Measurements from ENCODE around the gene ACSF3. TPM values are rescaled to one million over a fixed set of nuclear protein-coding genes. Genes with fewer than 3 reads are reported as not detected.
A peak's percentile ranks its signal among the peaks of the same experiment; 100 is the strongest.

The ACSF3 gene
- total RNA-seq, 3 donors from 2014 or later = 44.7 to 77.8 (median 49.6) TPM

GRCh38 chr16:89197633-89198416 lies 104.2 kb downstream of the ACSF3 start:
- no peak for ATAC-seq
- H3K4me1 ChIP-seq (ENCODE audit: low read depth) = peaks cover 13% of the 10 kb centered on the region
- no peak overlapping the region for H3K4me3 ChIP-seq
- no peak for TF ChIP-seq CTCF (IDR thresholded peaks at IDR 0.05)
- H3K9me3 ChIP-seq = no peaks in the 10 kb centered on the region
- DNase-seq = peak in 2 of 3 donors; percentile 19 to 48
- H3K36me3 ChIP-seq (ENCODE audit: low read depth) = no peaks in the 10 kb centered on the region
- intact Hi-C loops (cut with DNase I, micrococcal nuclease) = no loop called here

GRCh38 chr16:89198417-89199240 lies 105.0 kb downstream of the ACSF3 start:
- TF ChIP-seq CTCF (IDR thresholded peaks at IDR 0.05) = no peak
- peak in 2 of 3 donors; percentile 15 to 50 for DNase-seq
- H3K4me3 ChIP-seq = no peak overlapping the region
- peaks cover 13% of the 10 kb centered on the region for H3K4me1 ChIP-seq (ENCODE audit: low read depth)
- no peak for ATAC-seq
- H3K9me3 ChIP-seq = no peaks in the 10 kb centered on the region
- no peaks in the 10 kb centered on the region for H3K36me3 ChIP-seq (ENCODE audit: low read depth)
- intact Hi-C loops (cut with DNase I, micrococcal nuclease) = no loop called here

- ATAC-seq (no peak), DNase-seq (peak in 2 of 3 donors; percentile 27 to 43)
- Histone ChIP-seq H3K4me1 (ENCODE audit: low read depth) (peaks cover 13% of the 10 kb centered on the region), H3K36me3 (ENCODE audit: low read depth) (no peaks in the 10 kb centered on the region), H3K9me3 (no peaks in the 10 kb centered on the region), H3K4me3 (no peak overlapping the region)
- intact Hi-C loops (cut with DNase I, micrococcal nuclease) = no loop called here
- TF ChIP-seq CTCF (IDR thresholded peaks at IDR 0.05) = no peak
Observed at GRCh38 chr16:89199241-89200123, 105.8 kb downstream of the ACSF3 start.

- intact Hi-C loops (cut with DNase I, micrococcal nuclease) = no loop called here
- Histone ChIP-seq H3K4me1 (ENCODE audit: low read depth) (peaks cover 13% of the 10 kb centered on the region), H3K4me3 (no peak within 1 kb of the TSS), H3K9me3 (no peaks in the 10 kb centered on the region), H3K36me3 (ENCODE audit: low read depth) (no peaks in the 10 kb centered on the region)
- TF ChIP-seq CTCF (IDR thresholded peaks at IDR 0.05) = no peak
- DNase-seq = peak in 1 of 3 donors; percentile 50
- no peak for ATAC-seq
Observed at GRCh38 chr16:89200124-89200849, 106.6 kb downstream of the ACSF3 start, which contains the start of gene SLC22A31. TSS of gene SLC22A31 (minus strand) at chr16:89200537. CDS start at chr16:89200501, 36 bp downstream.
